ENCODE data around the gene PRR4.

PRR4 gene

DNA sequence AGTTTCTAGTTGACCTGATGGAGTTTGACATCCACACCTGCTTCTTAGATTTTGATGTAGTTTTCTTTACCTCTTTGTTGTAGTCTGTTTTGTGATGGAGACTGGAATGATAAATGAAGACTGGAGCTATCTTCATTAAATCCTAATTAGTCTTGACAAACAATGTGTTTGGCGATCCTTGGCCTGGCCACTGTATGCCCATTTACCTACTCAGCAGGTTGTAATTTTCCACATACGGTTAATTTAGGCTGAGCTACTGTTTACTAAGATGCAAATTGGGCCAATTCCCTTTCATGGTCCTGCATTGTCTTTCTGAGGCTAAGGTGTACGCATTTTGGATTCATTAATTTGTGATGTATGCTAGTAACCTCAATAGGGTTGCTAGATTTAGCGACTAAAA is 46.7 kb downstream of the PRR4 start, which contains the start of gene TAS2R7:
TSS of gene TAS2R7 (minus strand) at position 41 of the 400 bp plus-strand sequence. CDS start 57 bp downstream, outside the sequence.
- no peak within 1 kb of the TSS for H3K4me3 ChIP-seq (ENCODE audit: low read length)
- TF ChIP-seq, protein P1, sequence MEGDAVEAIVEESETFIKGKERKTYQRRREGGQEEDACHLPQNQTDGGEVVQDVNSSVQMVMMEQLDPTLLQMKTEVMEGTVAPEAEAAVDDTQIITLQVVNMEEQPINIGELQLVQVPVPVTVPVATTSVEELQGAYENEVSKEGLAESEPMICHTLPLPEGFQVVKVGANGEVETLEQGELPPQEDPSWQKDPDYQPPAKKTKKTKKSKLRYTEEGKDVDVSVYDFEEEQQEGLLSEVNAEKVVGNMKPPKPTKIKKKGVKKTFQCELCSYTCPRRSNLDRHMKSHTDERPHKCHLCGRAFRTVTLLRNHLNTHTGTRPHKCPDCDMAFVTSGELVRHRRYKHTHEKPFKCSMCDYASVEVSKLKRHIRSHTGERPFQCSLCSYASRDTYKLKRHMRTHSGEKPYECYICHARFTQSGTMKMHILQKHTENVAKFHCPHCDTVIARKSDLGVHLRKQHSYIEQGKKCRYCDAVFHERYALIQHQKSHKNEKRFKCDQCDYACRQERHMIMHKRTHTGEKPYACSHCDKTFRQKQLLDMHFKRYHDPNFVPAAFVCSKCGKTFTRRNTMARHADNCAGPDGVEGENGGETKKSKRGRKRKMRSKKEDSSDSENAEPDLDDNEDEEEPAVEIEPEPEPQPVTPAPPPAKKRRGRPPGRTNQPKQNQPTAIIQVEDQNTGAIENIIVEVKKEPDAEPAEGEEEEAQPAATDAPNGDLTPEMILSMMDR (IDR thresholded peaks at IDR 0.05; ENCODE audit: insufficient read depth, low read depth, low read length, missing control alignments) = no peak
- no peak for DNase-seq (ENCODE audit: low read depth)

DNA sequence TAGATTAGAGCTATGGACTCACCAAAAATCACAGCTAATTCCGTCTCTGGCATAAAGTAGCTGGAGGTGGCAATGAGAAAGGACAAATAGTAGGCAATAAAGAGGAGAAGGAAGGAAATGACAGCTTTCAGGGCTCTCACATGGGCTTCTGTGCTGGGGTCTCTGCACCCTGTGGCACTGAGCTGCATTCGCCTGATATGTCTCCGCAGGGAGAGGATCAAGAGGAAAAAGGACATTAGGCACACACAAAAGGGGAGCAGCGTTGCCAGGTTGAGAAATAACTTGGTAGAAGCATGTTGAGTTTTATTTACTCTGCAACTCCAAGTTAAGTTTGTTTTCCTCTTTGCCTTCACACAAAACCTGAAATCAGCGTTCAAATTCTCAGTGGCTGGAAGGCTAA is 47.5 kb downstream of the PRR4 start:
- no peak for DNase-seq (ENCODE audit: low read depth)
- TF ChIP-seq, protein P1 (IDR thresholded peaks at IDR 0.05; ENCODE audit: insufficient read depth, low read depth, low read length, missing control alignments) = no peak
- H3K4me3 ChIP-seq (ENCODE audit: low read length) = no peak overlapping the region

All from epithelial cell of esophagus (primary cell).